GM23338 (cell line): Measurements from ENCODE around the gene PIBF1. TPM values are rescaled to one million over a fixed set of nuclear protein-coding genes. Genes with fewer than 3 reads are reported as not detected.

ENCODE experiments used
- ATAC-seq: fragments of 200-7000 bp; cut with Tn5 transposase; 3 replicates; pipeline ENCODE4 v1.9.1; 2020
- DNase-seq: peaks from one replicate; pipeline ENCODE4 v3.0.0-alpha.2; 2015; ENCODE audit warnings: low spot score
- H2AFZ ChIP-seq: fragments of 200-600 bp; sonication (generic); 2 replicates; pipeline ENCODE4 v1.8.0; 2016; ENCODE audit warnings: antibody characterized with exemption, mild to moderate bottlenecking, moderate library complexity
- H3F3A ChIP-seq: fragments of 200-600 bp; sonication (generic); replicated peaks from 2 replicates; pipeline ENCODE4 v1.8.0; 2017; ENCODE audit warnings: antibody characterized with exemption, mixed run types, low read depth
- H3K27ac ChIP-seq: fragments of 200-600 bp; sonication (generic); 2 replicates; pipeline ENCODE4 v1.6.1; 2016; ENCODE audit warnings: low read depth
- H3K27me3 ChIP-seq: fragments of 200-600 bp; sonication (generic); 2 replicates; pipeline ENCODE4 v1.8.0; 2016; ENCODE audit warnings: mild to moderate bottlenecking, mixed run types, moderate library complexity; ENCODE audit not compliant: insufficient read depth
- H3K36me3 ChIP-seq: fragments of 200-600 bp; sonication (generic); 2 replicates; pipeline ENCODE4 v1.8.0; 2016; ENCODE audit warnings: mild to moderate bottlenecking; ENCODE audit not compliant: insufficient read depth
- H3K4me1 ChIP-seq: fragments of 200-600 bp; sonication (generic); 2 replicates; pipeline ENCODE4 v1.8.0; 2016; ENCODE audit warnings: mild to moderate bottlenecking, moderate library complexity; ENCODE audit not compliant: insufficient read depth
- H3K4me2 ChIP-seq: fragments of 200-600 bp; sonication (generic); 2 replicates; pipeline ENCODE4 v1.7.1; 2017; ENCODE audit warnings: mixed run types
- H3K4me3 ChIP-seq: fragments of 200-600 bp; sonication (generic); 2 replicates; pipeline ENCODE4 v1.6.1; 2016; ENCODE audit warnings: mixed run types
- H3K79me2 ChIP-seq: fragments of 200-600 bp; sonication (generic); replicated peaks from 2 replicates; pipeline ENCODE4 v1.8.0; 2017; ENCODE audit warnings: mild to moderate bottlenecking; ENCODE audit not compliant: insufficient read depth
- H3K9me2 ChIP-seq: fragments of 200-600 bp; sonication (generic); 2 replicates; pipeline ENCODE4 v1.8.0; 2017; ENCODE audit not compliant: insufficient read depth
- H4K20me1 ChIP-seq: fragments of 200-600 bp; sonication (generic); replicated peaks from 2 replicates; pipeline ENCODE4 v1.8.0; 2017; ENCODE audit warnings: mild to moderate bottlenecking; ENCODE audit not compliant: insufficient read depth
- H3K27ac Mint-ChIP-seq: 2 replicates; pipeline ENCODE4 v1.8.0; 2020; ENCODE audit warnings: inconsistent platforms, mild to moderate bottlenecking, moderate library complexity, mixed read lengths
- H3K27me3 Mint-ChIP-seq: 3 replicates; pipeline ENCODE4 v1.8.0; 2022; ENCODE audit warnings: low read depth, mild to moderate bottlenecking, moderate library complexity, mixed read lengths, inconsistent platforms; ENCODE audit not compliant: insufficient read depth, poor library complexity
- H3K36me3 Mint-ChIP-seq: 3 replicates; pipeline ENCODE4 v1.8.0; 2021; ENCODE audit warnings: low read depth, mild to moderate bottlenecking, inconsistent platforms, moderate library complexity, mixed read lengths
- H3K4me1 Mint-ChIP-seq: 3 replicates; pipeline ENCODE4 v1.8.0; 2020; ENCODE audit warnings: mild to moderate bottlenecking, inconsistent platforms, mixed read lengths
- H3K4me3 Mint-ChIP-seq: 3 replicates; pipeline ENCODE4 v1.8.0; 2021; ENCODE audit warnings: moderate library complexity, mild to moderate bottlenecking, inconsistent platforms, mixed read lengths
- H3K9me3 Mint-ChIP-seq: 3 replicates; pipeline ENCODE4 v1.8.0; 2020; ENCODE audit warnings: moderate library complexity, mild to moderate bottlenecking, inconsistent platforms, mixed read lengths
- CREB1 ChIP-seq: fragments of 250-450 bp; sonication (Bioruptor Pico); IDR thresholded peaks from 2 replicates; pipeline ENCODE4 v1.5.0; 2020; ENCODE audit warnings: low read depth, mild to moderate bottlenecking, moderate library complexity
- CTCF ChIP-seq, 2 experiments: fragments of 200-600 bp in 1 of 2; sonication (generic) in 1 of 2; conservative IDR thresholded peaks; 2 replicates each; pipeline versions ENCODE4 v1.5.1 to v1.6.1; 2016 to 2017; ENCODE audit warnings: antibody characterized with exemption in 2 of 2, low read depth in 2 of 2, mild to moderate bottlenecking in 2 of 2, moderate library complexity in 1 of 2
- ETS1 ChIP-seq: IDR thresholded peaks from 2 replicates; pipeline ENCODE4 v1.6.1; 2016; ENCODE audit warnings: antibody characterized with exemption
- JUNB ChIP-seq: IDR thresholded peaks from one replicate; pipeline ENCODE4 v1.6.1; 2016; ENCODE audit warnings: antibody characterized with exemption; ENCODE audit not compliant: unreplicated experiment
- NANOG ChIP-seq: IDR thresholded peaks from 2 replicates; pipeline ENCODE4 v1.6.1; 2016; ENCODE audit warnings: antibody characterized with exemption, borderline replicate concordance
- POLR2AphosphoS5 ChIP-seq: IDR thresholded peaks from 2 replicates; pipeline ENCODE4 v1.6.1; 2016; ENCODE audit warnings: antibody characterized with exemption, low read depth
- ZNF331 ChIP-seq: fragments of 250-450 bp; sonication (Bioruptor Pico); IDR thresholded peaks from 2 replicates; pipeline ENCODE4 v1.5.0; 2020; ENCODE audit warnings: low read depth, mild to moderate bottlenecking, moderate library complexity
- ZNF462 ChIP-seq: fragments of 250-450 bp; sonication (Bioruptor Pico); IDR thresholded peaks from 2 replicates; pipeline ENCODE4 v1.5.0; 2020; ENCODE audit warnings: mild to moderate bottlenecking, moderate library complexity
- polyA plus RNA-seq: library from polyadenylated mRNA; unstranded; fragments of >200 nt; fragmentation: Nextera tagmentation; extraction: Ambion mirVana; gene quantifications from 2 replicates; pipeline ENCODE4 v1.2.1, GENCODE V29; 2016
- total RNA-seq: library from RNA; depleted of rRNA; stranded (reverse); fragments of >200 nt; shearing (Covaris generic); gene quantifications from 2 replicates; pipeline ENCODE4 v1.2.3, GENCODE V29; 2014
- TF ChIP-seq, protein P1 (sequence below): IDR thresholded peaks from one replicate; pipeline ENCODE4 v1.6.1; 2018; ENCODE audit warnings: antibody characterized with exemption; ENCODE audit not compliant: unreplicated experiment

Gene PIBF1
- total and polyA plus RNA-seq, 2 experiments from 2014 or later: 14.9 to 22.6 TPM

DNA sequence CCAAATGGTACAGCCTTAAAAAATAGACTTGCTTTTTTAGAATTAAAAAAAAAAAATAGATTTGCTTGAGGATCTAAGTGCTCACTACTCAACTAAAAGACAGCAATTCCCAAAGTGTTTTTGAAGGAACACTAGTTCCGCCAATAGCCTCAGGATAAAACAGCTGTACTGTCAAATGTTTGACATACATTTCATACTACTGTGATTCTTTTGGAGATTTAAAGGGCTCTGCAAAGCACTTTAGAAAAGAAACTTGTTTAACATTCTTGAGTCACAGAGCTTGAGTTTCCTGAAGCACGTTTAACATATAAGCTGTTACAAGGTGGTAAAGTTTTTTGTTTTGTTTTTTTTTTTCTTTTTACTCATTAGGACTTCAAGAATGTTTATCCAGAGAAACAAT, 253.7 kb downstream of the PIBF1 start (continued):
- TF ChIP-seq, protein P1, sequence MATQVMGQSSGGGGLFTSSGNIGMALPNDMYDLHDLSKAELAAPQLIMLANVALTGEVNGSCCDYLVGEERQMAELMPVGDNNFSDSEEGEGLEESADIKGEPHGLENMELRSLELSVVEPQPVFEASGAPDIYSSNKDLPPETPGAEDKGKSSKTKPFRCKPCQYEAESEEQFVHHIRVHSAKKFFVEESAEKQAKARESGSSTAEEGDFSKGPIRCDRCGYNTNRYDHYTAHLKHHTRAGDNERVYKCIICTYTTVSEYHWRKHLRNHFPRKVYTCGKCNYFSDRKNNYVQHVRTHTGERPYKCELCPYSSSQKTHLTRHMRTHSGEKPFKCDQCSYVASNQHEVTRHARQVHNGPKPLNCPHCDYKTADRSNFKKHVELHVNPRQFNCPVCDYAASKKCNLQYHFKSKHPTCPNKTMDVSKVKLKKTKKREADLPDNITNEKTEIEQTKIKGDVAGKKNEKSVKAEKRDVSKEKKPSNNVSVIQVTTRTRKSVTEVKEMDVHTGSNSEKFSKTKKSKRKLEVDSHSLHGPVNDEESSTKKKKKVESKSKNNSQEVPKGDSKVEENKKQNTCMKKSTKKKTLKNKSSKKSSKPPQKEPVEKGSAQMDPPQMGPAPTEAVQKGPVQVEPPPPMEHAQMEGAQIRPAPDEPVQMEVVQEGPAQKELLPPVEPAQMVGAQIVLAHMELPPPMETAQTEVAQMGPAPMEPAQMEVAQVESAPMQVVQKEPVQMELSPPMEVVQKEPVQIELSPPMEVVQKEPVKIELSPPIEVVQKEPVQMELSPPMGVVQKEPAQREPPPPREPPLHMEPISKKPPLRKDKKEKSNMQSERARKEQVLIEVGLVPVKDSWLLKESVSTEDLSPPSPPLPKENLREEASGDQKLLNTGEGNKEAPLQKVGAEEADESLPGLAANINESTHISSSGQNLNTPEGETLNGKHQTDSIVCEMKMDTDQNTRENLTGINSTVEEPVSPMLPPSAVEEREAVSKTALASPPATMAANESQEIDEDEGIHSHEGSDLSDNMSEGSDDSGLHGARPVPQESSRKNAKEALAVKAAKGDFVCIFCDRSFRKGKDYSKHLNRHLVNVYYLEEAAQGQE: no peak

DNA sequence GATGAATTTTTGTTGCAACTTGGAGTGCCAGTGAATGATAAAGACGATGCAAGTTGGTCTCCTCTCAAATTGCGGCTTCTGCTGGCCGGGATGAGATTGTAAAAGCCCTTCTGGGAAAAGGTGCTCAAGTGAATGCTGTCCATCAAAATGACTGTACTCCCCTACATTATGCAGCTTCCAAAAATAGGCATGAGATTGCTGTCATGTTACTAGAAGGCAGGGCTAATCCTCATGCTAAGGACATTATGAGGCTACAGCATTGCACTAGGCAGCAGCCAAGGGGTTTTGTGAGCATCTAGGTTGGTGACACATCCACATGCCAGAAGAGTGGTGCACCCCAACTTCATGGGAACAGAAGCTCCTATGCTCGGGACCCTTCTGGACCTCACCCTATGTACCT, 254.6 kb downstream of the PIBF1 start:
- Mint-ChIP-seq H3K9me3 (no peaks in the 10 kb centered on the region), H3K36me3 (no peaks in the 10 kb centered on the region), H3K27me3 (peaks cover 2% of the 10 kb centered on the region), H3K27ac (no peak overlapping the region), H3K4me1 (peaks cover 11% of the 10 kb centered on the region; the same call in 2 of the 3 replicates), H3K4me3 (no peak overlapping the region)
- Histone ChIP-seq H3K4me1 (peaks cover 9% of the 10 kb centered on the region; the same call in 1 of the 2 replicates), H2AFZ (no peak overlapping the region), H3K27ac (no peak overlapping the region), H3K4me2 (no peak overlapping the region), H3K79me2 (no peaks in the 10 kb centered on the region), H4K20me1 (no peaks in the 10 kb centered on the region), H3K36me3 (no peaks in the 10 kb centered on the region), H3K27me3 (peaks cover 23% of the 10 kb centered on the region; the same call in 1 of the 2 replicates), H3K9me2 (no peaks in the 10 kb centered on the region), H3K4me3 (no peak overlapping the region), H3F3A (no peaks in the 10 kb centered on the region)
- DNase-seq (no peak), ATAC-seq (no peak)
- TF ChIP-seq ETS1 (no peak), CTCF (conservative IDR thresholded peaks at IDR 0.05; ENCODE audit: low read depth in 2 of 2) (no peak), ZNF462 (CRISPR knock-in tag) (no peak), NANOG (no peak), CREB1 (CRISPR knock-in tag) (no peak), POLR2AphosphoS5 (no peak), JUNB (no peak), ZNF331 (no peak)
- TF ChIP-seq, protein P1: no peak
